ENCODE measurements around the gene MST1.
"Not testable (repeated sequence)": the region's sequence is repeated elsewhere in the genome, so short reads cannot be mapped to it uniquely, and the experiment has no call there.

- TF ChIP-seq EP300 (IDR thresholded peaks at IDR 0.05); CTCF (IDR thresholded peaks at IDR 0.05); POLR2A (IDR thresholded peaks at IDR 0.05; ENCODE audit: low read depth); POLR2AphosphoS5 (IDR thresholded peaks at IDR 0.05): not testable (repeated sequence)
These were observed 1.6 kb upstream of the MST1 start for GRCh38 chr3:49690856-49691255.

All from esophagus muscularis mucosa (tissue), 4 donors.